Left lung (tissue), 10 donors: ENCODE results near the gene ACTRT2. TPM values are rescaled to one million over a fixed set of nuclear protein-coding genes. Genes with fewer than 3 reads are reported as not detected.
A peak's percentile ranks its signal among the peaks of the same experiment; 100 is the strongest.

Source experiments
- ATAC-seq: fragments of 200-7000 bp; cut with Tn5 transposase; one replicate; pipeline ENCODE4 v1.9.1; 2020; ENCODE audit warnings: moderate library complexity
- DNase-seq, 4 donors: peaks; one replicate each; pipeline ENCODE4 v3.0.0-alpha.2; 2013 to 2020
- H3K27ac ChIP-seq, 2 donors: fragments of 200-600 bp; sonication (generic) in 1 of 2; one replicate each; pipeline versions ENCODE4 v1.5.0 to v1.8.0; 2020 to 2021
- H3K27me3 ChIP-seq, 2 donors: fragments of 200-600 bp; sonication (generic) in 1 of 2; one replicate each; pipeline versions ENCODE4 v1.5.0 to v1.8.0; 2020 to 2021
- H3K36me3 ChIP-seq, 2 donors: fragments of 200-600 bp; sonication (generic) in 1 of 2; one replicate each; pipeline versions ENCODE4 v1.5.0 to v1.8.0; 2020 to 2021
- H3K4me1 ChIP-seq, 2 donors: fragments of 200-600 bp; one replicate each; pipeline ENCODE4 v1.8.0; 2021
- H3K4me3 ChIP-seq, 2 donors: fragments of 200-600 bp; sonication (generic) in 1 of 2; one replicate each; pipeline versions ENCODE4 v1.5.0 to v1.8.0; 2020 to 2021; ENCODE audit warnings: mild to moderate bottlenecking in 1 of 2
- H3K9me3 ChIP-seq, 2 donors: fragments of 200-600 bp; sonication (generic) in 1 of 2; one replicate each; pipeline versions ENCODE4 v1.5.0 to v1.8.0; 2020 to 2021
- CTCF ChIP-seq, 2 donors: fragments of 200-600 bp; sonication (generic) in 1 of 2; IDR thresholded peaks; one replicate each; pipeline versions ENCODE4 v1.5.0 to v1.8.0; 2021; ENCODE audit warnings: antibody characterized with exemption in 2 of 2
- intact Hi-C, 2 donors: fragments of 100-400 bp; cut with DNase I; formaldehyde crosslinking; loops; one replicate each; pipeline versions ENCODE4 v1.11.2 to v1.14.2; 2022
- polyA plus RNA-seq, 6 donors: library from polyadenylated mRNA; unstranded; fragments of 120-200 nt; gene quantifications; one replicate each; pipeline ENCODE4 v1.2.1, GENCODE V29; 2013; ENCODE audit not compliant: insufficient read length in 6 of 6
- total RNA-seq, 2 donors: library from RNA; stranded (reverse); fragmentation: NEBNext Ultra II Directional; extraction: Animal tissue kit (Norgen Biotek cat#: 25700); gene quantifications; one replicate each; pipeline ENCODE4 v1.2.1, GENCODE V29; 2021
- donor health status: DM: no; HTN: yes; CAD: no.
- donor health status: DM: no; HTN: no; CAD: no.

ACTRT2 gene
- total and polyA plus RNA-seq, 8 donors, result not detected

- ATAC-seq (no peak), DNase-seq (peak in 1 of 4 donors; percentile 13)
- intact Hi-C loops, result no loop called here
- Histone ChIP-seq H3K4me1 (no peaks in the 10 kb centered on the region), H3K36me3 (no peaks in the 10 kb centered on the region), H3K27me3 (peaks cover 6 to 65% of the 10 kb centered on the region in 2 donors), H3K9me3 (no peaks in the 10 kb centered on the region), H3K27ac (no peak overlapping the region), H3K4me3 (no peak overlapping the region)
- no peak for TF ChIP-seq CTCF (IDR thresholded peaks at IDR 0.05)
Observed at GRCh38 chr1:3028531-3029282, 7.4 kb downstream of the ACTRT2 start.

DNA sequence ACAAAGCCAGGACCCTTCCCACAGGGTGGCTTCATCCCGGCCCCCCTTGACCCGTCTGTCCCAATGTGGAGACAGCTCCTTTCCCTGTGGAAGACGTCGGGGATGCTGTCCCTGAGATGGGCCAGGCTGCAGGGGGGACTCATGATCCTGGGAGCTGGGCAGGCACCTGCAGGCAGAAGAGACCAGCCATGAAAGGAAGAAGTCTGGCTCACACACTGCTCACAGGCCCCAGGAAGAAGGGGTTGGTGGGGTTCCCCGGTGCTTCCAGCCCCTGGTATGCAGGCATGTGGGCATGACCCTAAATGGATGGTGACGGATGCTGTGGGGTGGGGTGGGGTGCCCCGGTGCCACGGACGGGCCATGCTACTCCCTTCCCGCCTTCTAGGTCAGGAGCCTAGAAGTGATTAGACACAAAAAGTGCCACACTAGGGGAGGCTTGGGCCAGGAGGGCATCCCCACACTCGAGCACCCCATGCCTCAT lies 8.3 kb downstream of the ACTRT2 start:
- no peak for ATAC-seq
- intact Hi-C loops, result no loop called here
- no peak for TF ChIP-seq CTCF (IDR thresholded peaks at IDR 0.05)
- Histone ChIP-seq H3K27me3 (peaks cover 6 to 65% of the 10 kb centered on the region in 2 donors), H3K9me3 (no peaks in the 10 kb centered on the region), H3K4me1 (no peaks in the 10 kb centered on the region), H3K36me3 (no peaks in the 10 kb centered on the region), H3K4me3 (no peak overlapping the region), H3K27ac (no peak overlapping the region)
- peak in 1 of 4 donors; percentile 17 for DNase-seq

DNA sequence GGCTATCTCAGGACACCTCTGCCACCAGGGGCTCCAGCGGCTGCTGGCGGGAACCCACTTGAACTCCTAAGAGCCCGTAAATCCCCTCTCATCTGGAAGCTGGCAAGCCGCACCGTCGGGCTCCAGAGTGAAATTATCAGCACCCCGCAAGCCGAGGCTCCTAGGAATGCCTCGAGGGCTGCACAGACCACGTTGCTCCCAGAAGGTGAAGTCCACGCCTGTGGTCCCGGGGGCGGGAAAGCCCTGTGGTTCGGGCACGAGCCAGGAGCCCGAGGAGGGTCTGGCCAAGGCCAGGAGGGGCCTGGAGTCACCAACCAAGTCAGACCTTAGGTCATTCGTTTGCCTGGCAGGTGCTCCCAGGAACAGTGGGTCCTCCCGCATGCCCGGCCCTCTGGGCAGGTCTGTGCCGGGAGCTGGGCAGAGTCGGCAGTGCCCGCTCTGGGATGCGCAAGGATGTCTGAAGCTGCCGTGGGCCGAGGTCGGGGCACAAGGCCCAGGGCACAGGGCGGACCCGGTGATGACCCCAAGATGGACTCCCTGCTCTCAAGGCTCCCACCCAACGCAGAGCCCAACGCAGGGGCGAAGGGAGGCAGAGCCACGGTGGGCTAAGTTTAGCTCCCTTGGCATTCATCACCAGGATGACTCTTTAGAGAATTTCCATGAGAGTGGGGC lies 8.9 kb downstream of the ACTRT2 start:
- ATAC-seq (no peak), DNase-seq (peak in 2 of 4 donors; percentile 25 to 74)
- no peaks in the 10 kb centered on the region for H3K9me3 ChIP-seq
- H3K4me3 ChIP-seq, result no peak overlapping the region
- no peaks in the 10 kb centered on the region for H3K36me3 ChIP-seq
- no peak for TF ChIP-seq CTCF (IDR thresholded peaks at IDR 0.05)
- H3K27me3 ChIP-seq, result peaks cover 6 to 65% of the 10 kb centered on the region in 2 donors
- H3K4me1 ChIP-seq, result no peaks in the 10 kb centered on the region
- intact Hi-C loops, result no loop called here
- H3K27ac ChIP-seq, result no peak overlapping the region

GRCh38 chr1:3030663-3031381 lies 9.6 kb downstream of the ACTRT2 start:
- Histone ChIP-seq H3K9me3 (no peaks in the 10 kb centered on the region), H3K27me3 (peaks cover 6 to 65% of the 10 kb centered on the region in 2 donors), H3K4me3 (no peak overlapping the region), H3K4me1 (no peaks in the 10 kb centered on the region), H3K36me3 (no peaks in the 10 kb centered on the region), H3K27ac (no peak overlapping the region)
- DNase-seq (peak in 2 of 4 donors; percentile 27 to 64), ATAC-seq (no peak)
- no peak for TF ChIP-seq CTCF (IDR thresholded peaks at IDR 0.05)
- intact Hi-C loops, result no loop called here
